Epithelial cell of proximal tubule (primary cell): ENCODE measurements around the gene HELZ. TPM values are rescaled to one million over a fixed set of nuclear protein-coding genes. Genes with fewer than 3 reads are reported as not detected.

Experiments
- DNase-seq: peaks from one replicate; pipeline ENCODE4 v3.0.0-alpha.2; 2011; ENCODE audit warnings: low read depth
- H3K4me3 ChIP-seq: 2 replicates; pipeline ENCODE4 v1.5.1; 2011; ENCODE audit warnings: low read depth, mild to moderate bottlenecking, low read length
- CTCF ChIP-seq: conservative IDR thresholded peaks from 2 replicates; pipeline ENCODE4 v1.5.1; 2012; ENCODE audit warnings: low read depth, mild to moderate bottlenecking, low read length
- total RNA-seq: library from RNA; depleted of rRNA; stranded (reverse); fragments of >200 nt; gene quantifications from 2 replicates; pipeline ENCODE4 v1.2.3, GENCODE V29; 2015

HELZ gene
- total RNA-seq, 1 donor from 2014 or later: 31.1 TPM

DNA sequence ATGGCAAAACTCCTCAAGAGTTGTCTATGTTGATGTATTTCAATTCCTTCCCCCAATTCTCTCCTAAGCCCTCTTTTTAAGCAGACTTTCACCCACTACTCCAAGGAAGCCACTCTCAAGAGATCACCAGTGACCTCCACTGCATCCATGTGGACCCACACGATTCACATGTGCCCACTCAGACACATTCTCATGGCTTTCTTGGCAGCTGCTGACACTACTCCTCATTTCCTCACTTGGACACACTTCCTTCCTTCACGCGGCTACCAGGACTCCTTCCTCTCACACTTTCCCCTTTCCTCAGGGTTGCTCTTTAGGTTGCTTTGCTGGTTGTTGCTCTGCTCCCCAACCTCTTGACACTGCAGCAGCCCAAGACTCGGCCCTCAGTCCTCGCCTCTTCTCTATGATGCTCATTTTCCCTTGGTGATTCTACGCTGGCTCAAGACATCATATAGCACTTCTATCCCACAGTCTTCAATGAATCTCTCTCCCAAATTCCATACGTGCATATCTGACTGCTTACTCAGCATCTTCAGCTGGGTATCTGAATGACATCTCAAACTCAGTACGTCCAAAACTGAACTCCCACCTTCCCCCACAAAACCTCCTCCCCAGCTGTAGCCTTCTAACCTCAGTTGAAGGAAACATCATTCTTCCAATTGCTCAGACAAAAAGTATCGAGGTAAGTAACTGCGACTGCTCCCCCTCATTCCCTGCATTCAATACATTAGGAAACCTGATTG is 28.2 kb downstream of the HELZ start:
- no peak for DNase-seq
- H3K4me3 ChIP-seq: no peak overlapping the region
- TF ChIP-seq CTCF: no peak

GRCh38 chr17:67215991-67216421 is 29.0 kb downstream of the HELZ start:
- H3K4me3 ChIP-seq: no peak overlapping the region
- no peak for TF ChIP-seq CTCF
- DNase-seq: no peak

- H3K4me3 ChIP-seq: no peak overlapping the region
- no peak for DNase-seq
- TF ChIP-seq CTCF: no peak
Measured at GRCh38 chr17:67212714-67213417, 32.1 kb downstream of the HELZ start.

- no peak for TF ChIP-seq CTCF
- no peak for DNase-seq
- no peak overlapping the region for H3K4me3 ChIP-seq
Measured at GRCh38 chr17:67212231-67212630, 32.8 kb downstream of the HELZ start.

- H3K4me3 ChIP-seq: no peak overlapping the region
- no peak for TF ChIP-seq CTCF
- DNase-seq: peak; percentile 43
Measured at GRCh38 chr17:67211742-67212141, 33.3 kb downstream of the HELZ start.

DNA sequence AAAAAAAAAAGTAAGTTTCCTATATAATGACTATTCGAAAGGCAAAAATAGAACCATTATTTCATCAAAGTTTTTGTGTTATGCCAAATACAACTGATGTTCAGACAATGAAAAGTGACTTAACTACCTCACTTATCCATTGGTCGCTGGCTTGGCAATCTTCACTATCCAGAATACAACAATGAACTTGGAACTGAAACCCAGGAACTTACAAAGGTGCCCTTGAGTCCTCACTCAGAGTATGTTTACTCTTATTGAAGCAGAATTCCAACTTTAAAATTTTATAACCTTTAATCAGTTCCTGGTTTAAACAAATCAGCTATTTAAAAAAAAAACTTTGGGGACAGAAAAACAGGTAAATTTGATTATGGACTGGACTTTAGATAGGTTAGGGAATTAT is 34.1 kb downstream of the HELZ start:
- TF ChIP-seq CTCF: no peak
- no peak for DNase-seq
- H3K4me3 ChIP-seq: no peak overlapping the region
